Eye (tissue), 1 donor: Measurements from ENCODE around the gene ANKRD39.

ENCODE experiments used
- DNase-seq: peaks from one replicate; pipeline ENCODE4 v3.0.0-alpha.2; 2015

ANKRD39 gene

DNA sequence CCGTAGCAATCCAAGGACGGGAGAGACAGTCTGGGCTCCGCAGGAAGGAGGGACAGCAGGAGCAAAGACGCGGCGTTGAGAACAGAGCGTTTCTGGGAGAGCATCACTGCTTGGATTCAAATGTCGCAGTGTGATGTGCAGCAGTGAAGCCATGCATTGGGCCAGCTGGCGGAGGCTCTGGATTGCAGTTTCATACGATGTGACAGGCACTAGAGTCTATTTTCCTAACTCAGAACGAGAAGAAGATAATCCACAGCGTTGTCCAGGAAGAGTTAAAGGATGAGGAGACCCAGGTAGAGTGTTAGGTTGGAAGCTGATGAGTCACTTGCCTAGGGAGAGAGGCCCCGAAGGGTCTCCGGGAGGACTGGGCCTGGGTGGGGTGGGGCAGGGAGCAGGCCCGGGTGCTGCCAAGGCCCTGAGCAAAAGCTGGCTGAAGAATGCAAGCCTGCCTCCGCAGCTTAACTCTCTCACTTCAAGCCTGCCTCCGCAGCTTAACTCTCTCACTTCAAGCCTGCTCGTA lies 29.7 kb upstream of the ANKRD39 start:
- peak; percentile 61 for DNase-seq

GRCh38 chr2:96885432-96886347 lies 27.9 kb upstream of the ANKRD39 start:
- DNase-seq = no peak

DNA sequence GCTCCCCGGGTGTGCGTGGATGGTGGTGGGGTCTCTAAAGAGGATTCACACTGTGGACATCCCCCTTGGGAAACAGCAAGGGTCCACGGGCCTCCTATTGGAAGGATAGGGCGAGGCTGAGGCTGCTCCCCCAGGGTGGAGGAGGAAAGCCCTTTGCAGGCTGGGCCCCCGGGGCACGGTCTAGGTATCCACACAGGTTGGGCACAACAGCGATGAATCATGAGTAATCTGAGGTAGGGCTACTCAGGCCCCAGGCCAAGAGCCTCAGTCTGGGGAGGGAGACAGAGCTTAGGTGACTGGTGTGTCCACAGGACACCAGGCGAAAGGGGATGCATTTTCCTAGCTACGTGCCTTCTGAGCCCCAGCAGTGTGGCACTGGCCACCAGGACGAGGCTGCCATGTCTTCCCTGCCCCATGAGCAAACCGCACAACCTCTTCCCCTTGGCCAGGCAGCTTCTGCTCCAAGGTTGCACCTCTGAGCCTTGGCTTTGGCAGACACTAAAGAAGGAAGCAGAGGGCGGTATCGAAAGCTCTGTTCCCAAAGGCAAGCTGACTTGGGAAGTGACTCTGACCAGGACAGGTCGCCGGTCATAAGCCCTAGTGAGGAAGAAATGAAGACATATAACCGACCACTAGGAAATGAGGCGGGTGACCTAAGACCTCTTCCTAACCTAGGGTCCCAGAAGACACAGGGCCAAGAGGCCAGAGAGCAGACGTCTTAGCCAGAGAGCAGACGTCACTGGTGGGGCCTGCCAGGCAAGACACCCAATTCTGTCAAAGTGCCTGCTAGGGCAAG lies 26.7 kb upstream of the ANKRD39 start:
- DNase-seq = no peak

GRCh38 chr2:96883306-96883705 lies 25.5 kb upstream of the ANKRD39 start:
- DNase-seq = no peak

DNA sequence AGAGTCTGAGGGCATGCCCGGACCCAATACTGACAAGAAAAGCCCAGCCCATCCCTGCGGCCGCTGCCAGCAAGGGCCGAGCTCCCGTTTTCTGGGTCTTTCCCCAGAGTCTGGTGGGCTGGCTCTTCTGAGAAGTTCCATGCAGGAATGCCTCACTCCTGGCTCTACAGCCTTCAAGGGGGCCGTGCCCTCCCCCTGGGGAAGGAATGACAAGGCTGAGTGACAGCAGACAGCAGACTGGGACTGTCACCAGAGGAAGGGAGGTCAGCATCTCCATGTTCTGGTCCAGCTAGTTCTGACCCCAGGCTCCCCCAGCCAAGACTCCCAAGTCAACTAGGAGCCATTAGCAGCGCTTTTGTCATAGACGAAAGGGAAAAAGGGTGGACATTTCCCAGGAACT lies 25.1 kb upstream of the ANKRD39 start:
- no peak for DNase-seq

- DNase-seq = peak; percentile 52
Measured at GRCh38 chr2:96882230-96882629, 24.4 kb upstream of the ANKRD39 start.

- peak; percentile 49 for DNase-seq
Measured at GRCh38 chr2:96881349-96882195, 23.8 kb upstream of the ANKRD39 start.

DNA sequence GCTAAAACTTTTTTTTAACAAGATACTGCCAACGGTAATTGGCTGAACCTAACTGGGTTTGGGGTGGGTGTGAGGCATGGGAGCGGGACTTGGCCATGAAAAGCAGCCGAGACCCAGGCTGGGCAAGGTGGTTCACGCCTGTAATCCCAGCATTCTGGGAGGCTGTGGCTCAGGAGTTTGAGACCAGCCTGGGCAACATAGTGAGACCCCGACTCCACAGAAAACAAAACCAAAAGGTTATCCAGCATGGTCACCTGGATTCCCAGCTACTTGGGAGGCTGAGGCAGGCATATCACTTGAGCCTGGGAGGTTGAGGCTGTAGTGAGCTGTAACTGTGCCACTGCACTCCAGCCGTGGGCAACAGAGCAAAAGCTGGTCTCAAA lies 23.1 kb upstream of the ANKRD39 start:
- no peak for DNase-seq

DNA sequence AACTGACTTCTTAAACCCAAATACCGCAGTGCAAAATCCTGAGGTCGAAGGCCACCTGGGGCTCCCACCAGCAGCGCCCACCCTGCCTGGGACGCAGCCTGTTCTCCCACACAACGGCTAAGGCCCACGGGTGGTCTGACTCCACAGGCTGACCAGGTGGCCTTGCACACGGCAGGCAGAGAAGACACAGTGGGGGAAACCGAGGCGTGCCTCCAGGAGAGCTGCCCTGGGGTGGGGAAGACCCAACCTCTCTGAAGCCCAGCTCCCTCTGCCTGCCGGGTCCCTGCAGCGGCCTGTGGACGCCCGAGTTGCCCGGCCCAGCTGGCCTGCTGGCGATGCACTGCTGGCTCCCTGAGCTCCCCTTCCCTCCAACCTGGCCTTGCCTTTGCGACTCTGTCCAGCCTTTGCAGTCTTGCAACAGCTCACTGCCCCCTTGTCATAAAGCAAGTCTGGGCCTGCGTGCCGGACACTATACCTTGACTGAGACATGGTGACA lies 21.8 kb upstream of the ANKRD39 start:
- DNase-seq = no peak

- DNase-seq = no peak
Measured at GRCh38 chr2:96878796-96879544, 21.2 kb upstream of the ANKRD39 start.

- no peak for DNase-seq
Measured at GRCh38 chr2:96878171-96878570, 20.4 kb upstream of the ANKRD39 start.

DNA sequence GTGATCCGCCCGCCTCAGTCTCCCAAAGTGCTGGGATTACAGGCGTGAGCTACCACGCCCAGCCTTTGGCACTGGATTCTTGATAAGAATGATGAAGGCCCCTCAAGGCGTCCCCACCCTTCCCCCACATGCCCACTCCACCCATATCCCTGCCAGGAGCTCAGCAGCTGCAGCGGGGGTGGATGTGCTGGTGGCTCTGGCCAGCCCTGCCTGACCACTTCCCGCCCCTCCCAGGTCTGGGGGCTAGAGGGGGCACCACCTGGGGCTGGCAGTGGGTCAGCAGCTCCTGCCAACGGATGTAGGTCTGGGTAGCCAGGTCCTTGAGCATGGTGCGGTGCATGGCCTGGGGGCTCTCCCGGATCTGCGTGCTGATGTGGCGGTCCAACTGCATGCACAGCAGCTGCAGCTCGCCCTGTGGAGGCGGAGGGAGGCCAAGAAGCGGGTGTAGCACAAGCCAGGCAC lies 19.8 kb upstream of the ANKRD39 start:
- DNase-seq = no peak

DNA sequence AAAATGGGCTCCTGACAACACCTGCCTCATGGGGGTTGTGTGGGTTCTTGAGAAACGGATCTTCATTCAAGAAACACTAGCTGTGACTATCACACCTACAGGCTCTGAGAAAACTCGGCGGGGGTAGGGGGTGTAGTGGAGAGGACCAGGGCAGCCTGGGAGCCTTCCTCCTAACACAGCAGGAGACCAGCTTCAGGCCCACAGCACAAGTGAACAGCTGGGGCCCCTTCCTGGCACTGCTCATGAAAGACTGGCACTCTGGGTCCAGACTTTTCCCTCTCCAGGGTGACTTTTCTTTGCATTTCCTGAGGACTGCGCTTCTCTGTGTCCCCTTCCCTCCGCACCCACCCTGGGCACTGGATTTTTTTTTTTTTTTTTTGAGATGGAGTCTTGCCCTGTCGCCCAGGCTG lies 19.2 kb upstream of the ANKRD39 start:
- DNase-seq = no peak

DNA sequence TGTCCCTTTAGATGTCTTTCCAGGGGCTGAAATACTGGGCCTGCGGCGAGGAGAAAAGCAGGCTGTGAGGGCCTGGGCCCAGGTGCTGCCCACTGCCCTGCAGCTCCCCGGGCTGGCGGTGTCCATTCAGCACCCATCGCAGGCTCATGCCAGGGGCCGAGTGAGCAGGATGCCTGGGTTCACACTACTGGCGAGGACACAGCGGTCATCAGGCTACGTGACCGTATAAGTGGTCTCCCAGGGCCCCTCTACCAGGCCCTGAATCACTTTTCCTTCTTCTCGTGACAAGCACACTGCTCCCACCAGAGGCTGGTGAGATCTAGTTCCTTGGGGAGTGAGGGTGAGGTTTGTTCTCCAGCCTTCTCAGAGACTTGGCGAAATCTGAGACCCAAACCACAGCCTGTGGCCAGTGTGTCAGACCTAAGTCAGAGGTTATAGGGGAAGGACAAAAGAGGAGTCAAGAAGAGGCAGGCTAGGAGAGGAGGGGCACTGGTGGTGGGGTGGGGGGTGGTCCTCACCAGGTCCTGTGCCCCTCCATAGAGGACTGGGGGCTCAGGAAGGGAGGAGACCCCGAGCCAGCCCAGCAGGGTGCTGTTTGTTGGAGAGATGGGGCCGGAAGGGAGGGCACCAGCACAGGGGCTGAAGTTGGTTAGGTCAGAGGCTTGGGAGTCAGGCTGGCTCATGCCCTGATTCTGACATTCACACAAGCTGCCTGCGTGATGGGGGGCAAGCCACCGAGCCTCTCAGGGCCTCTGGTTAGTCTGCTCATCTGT lies 18.6 kb upstream of the ANKRD39 start:
- no peak for DNase-seq

DNA sequence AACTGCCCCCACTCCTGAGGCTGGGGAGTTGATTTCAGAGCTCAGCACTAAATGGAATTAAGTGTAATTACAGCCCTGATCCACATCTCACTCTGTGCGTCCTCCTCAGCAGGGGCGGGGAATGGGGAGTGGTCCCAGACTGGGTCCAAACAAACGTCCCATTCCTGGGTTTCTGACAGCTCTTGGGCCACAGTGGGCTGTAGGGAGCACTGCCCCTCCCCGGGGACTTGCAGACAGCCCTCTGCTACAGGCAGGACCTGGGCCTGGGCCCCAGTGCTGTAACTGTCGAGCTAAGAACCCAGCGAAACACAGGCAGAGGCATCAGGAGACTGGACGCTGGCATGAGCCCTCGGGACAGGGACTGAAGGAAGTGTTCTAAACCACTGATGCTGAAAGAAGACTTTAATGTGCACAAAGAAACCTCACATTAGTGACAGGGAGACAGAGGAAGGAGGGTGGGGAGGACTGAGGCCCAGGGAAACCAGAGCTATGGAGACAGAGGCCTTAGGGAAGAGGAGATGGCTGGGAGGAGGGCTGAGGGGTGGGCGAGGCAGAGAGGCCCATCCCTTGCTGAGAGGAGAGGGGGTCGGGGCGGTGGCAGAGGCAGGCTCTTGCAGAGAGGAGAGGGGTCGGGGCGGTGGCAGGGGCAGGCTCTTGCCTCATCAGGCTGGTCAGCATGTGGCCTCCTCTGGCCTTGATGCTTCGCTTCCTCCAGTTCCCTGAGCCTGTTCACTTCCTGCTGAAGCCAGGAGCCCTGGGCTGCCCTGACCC lies 17.9 kb upstream of the ANKRD39 start:
- peak; percentile 89 for DNase-seq

- no peak for DNase-seq
Measured at GRCh38 chr2:96874198-96874831, 16.5 kb upstream of the ANKRD39 start.

DNA sequence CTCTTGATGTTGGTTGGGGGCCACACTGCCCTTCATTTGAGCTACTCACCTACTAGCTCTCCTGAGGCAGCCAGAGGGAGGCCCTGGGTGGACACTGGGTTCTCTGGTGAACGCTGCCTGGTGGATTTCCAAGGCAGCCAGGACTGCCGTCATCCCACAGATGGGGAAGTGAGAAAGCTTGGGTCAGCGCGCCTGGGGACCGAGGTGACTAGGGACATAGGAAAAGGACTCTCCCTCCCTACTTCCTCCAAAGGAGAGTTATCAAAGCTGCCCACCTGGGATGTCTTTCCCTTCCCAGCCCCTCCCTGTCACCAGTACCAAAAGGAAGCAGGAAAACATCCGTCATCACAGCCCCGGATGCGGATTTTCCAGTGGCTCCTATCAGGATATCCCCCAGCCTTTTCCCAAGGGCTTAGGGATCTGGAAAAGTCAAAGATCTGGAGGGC lies 15.9 kb upstream of the ANKRD39 start:
- DNase-seq = no peak

DNA sequence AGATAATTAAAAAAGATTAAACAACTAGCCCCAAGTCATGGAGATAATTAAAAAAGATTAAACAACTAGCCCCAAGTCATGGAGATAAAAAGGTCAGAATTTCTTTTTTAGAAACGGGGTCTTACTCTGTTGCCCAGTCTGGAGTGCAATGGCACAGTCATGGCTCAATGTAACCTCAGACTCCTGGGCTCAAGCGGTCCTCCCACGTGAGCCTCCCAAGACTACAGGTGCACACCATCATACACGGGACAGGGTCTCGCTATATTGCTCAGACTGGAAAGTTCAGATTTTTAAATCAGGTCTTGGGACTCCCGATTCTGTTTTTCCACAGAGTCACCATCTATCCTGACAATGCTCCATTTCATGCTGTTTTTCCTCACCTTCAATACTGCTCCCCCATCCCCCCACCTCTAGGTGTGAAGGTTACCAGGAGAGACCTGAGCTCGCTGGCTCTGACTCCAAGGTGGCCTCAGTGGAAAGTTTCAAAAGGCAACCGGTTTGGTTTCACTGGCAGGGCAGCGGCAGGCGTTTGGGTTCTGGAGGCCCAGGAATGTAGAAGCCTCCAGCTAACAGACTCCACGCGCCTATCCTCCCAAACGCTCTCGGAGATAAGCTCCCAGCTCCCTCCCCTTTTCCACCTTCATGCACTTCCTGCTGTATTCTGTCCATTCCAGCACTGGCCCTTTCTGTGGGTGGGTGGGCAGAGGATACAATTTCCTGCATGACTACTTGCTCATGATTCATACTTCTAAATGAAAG lies 15.0 kb upstream of the ANKRD39 start:
- no peak for DNase-seq
